ENCODE results near the gene DCC. TPM values are rescaled to one million over a fixed set of nuclear protein-coding genes. Genes with fewer than 3 reads are reported as not detected.

Gene DCC
- total and polyA plus RNA-seq, 2 of the 8 experiments (the other 6 are each of a cell fraction or from before 2014, with no cell fraction given): 0.14 to 1.4 TPM

- Histone ChIP-seq H3K23me2 (ENCODE audit: low read depth, low read length) (no peaks in the 10 kb centered on the region), H4K91ac (replicated peaks; ENCODE audit: insufficient read length, low read length) (no peak overlapping the region), H2AFZ (ENCODE audit: low read length) (no peak overlapping the region), H3K18ac (ENCODE audit: extremely low read depth, low read length) (no peak overlapping the region), H4K20me1 (replicated peaks in 1 of 2; ENCODE audit: control insufficient read depth in 1 of 2, insufficient read depth in 2 of 2, low read length in 2 of 2) (no peaks in the 10 kb centered on the region), H4K5ac (ENCODE audit: insufficient read length, low read depth, low read length) (no peak overlapping the region), H2BK120ac (replicated peaks; ENCODE audit: low read depth, low read length) (no peak overlapping the region), H4K8ac (ENCODE audit: extremely low read depth, insufficient read depth, low read length) (no peak overlapping the region), H2BK20ac (ENCODE audit: low read length) (no peak overlapping the region), H3K4me2 (ENCODE audit: insufficient read depth in 1 of 2, low read depth in 2 of 2, low read length in 2 of 2) (no peak overlapping the region), H3K23ac (ENCODE audit: insufficient read length) (no peak overlapping the region), H2BK5ac (ENCODE audit: low read depth, low read length) (no peak overlapping the region), H3K79me1 (ENCODE audit: low read depth, low read length) (no peaks in the 10 kb centered on the region), H2BK12ac (ENCODE audit: low read depth, low read length) (no peak overlapping the region), H3K27ac (ENCODE audit: low read depth, low read length) (no peak overlapping the region), H3K36me3 (ENCODE audit: control insufficient read depth in 2 of 4, insufficient read depth in 4 of 4, low read length in 3 of 4) (no peaks in the 10 kb centered on the region), H3K27me3 (replicated peaks in 1 of 4; ENCODE audit: control insufficient read depth in 3 of 4, extremely low read depth in 1 of 4, insufficient read depth in 3 of 4, low read length in 3 of 4) (no peaks in the 10 kb centered on the region), H3K14ac (ENCODE audit: insufficient read length) (no peak overlapping the region), H3K4ac (replicated peaks; ENCODE audit: insufficient read length, low read depth, low read length) (no peak overlapping the region), H3K56ac (replicated peaks; ENCODE audit: insufficient read length, low read depth, low read length) (no peak overlapping the region), H3K79me2 (ENCODE audit: control insufficient read depth in 1 of 2, insufficient read depth in 2 of 2, low read length in 2 of 2) (no peaks in the 10 kb centered on the region), H3K4me3 (ENCODE audit: extremely low read depth in 1 of 4, insufficient read depth in 2 of 4, low read depth in 3 of 4, low read length in 4 of 4) (no peak overlapping the region), H2BK15ac (ENCODE audit: low read length) (no peak overlapping the region), H2AK5ac (ENCODE audit: low read depth, low read length) (no peak overlapping the region), H3K9ac (replicated peaks in 1 of 4; ENCODE audit: extremely low read depth in 1 of 4, low read depth in 3 of 4, low read length in 3 of 4) (no peak overlapping the region), H3K4me1 (replicated peaks in 1 of 4; ENCODE audit: control insufficient read depth in 3 of 4, insufficient read depth in 4 of 4, low read length in 3 of 4) (peaks cover 0 to 8% (median 0%) of the 10 kb centered on the region in 4 experiments; a peak in 1 of 7 replicates), H3K9me3 (ENCODE audit: insufficient read depth in 2 of 2, low read depth in 1 of 2, low read length in 1 of 2) (no peaks in the 10 kb centered on the region)
- DNase-seq (ENCODE audit: low read depth in 1 of 2, low spot score in 2 of 2) (no peak), FAIRE-seq (no peak)
- CTCF ChIA-PET (ENCODE audit: partially characterized antibody): no interaction called here
- WGBS, 2 experiments (ENCODE audit: extremely low coverage in 1 of 2, insufficient coverage in 1 of 2, insufficient read length in 1 of 2, insufficient replicate concordance in 2 of 2, low coverage in 1 of 2, low lambda C conversion rate in 2 of 2, missing lambda C conversion rate in 1 of 2): 90% methylated on average over 1 of the region's 1 CpG; no CpG with 5 or more reads in 1 of the 2 experiments
- POLR2A ChIA-PET (ENCODE audit: partially characterized antibody): no interaction called here
- TF ChIP-seq BACH1 (IDR thresholded peaks at IDR 0.05; ENCODE audit: low read length) (no peak), TCF12 (IDR thresholded peaks at IDR 0.05; ENCODE audit: low read depth, low read length) (no peak), FOSL1 (IDR thresholded peaks at IDR 0.05; ENCODE audit: insufficient read depth, low read depth, low read length) (no peak), BRCA1 (IDR thresholded peaks at IDR 0.05; ENCODE audit: low read depth, low read length) (no peak), RBBP5 (IDR thresholded peaks at IDR 0.05; ENCODE audit: borderline replicate concordance, low read depth, low read length) (no peak), POU5F1 (IDR thresholded peaks at IDR 0.05; ENCODE audit: low read depth, low read length) (no peak)
Measured at GRCh38 chr18:53131001-53131400, 791.0 kb downstream of the DCC start.

Measured in H1 (cell line).